Measurements from ENCODE around the gene ITIH1. TPM values are rescaled to one million over a fixed set of nuclear protein-coding genes. Genes with fewer than 3 reads are reported as not detected.

ITIH1 gene
- total RNA-seq, 6 experiments from 2014 or later = 376 to 1,846 (median 1,201) TPM

DNA sequence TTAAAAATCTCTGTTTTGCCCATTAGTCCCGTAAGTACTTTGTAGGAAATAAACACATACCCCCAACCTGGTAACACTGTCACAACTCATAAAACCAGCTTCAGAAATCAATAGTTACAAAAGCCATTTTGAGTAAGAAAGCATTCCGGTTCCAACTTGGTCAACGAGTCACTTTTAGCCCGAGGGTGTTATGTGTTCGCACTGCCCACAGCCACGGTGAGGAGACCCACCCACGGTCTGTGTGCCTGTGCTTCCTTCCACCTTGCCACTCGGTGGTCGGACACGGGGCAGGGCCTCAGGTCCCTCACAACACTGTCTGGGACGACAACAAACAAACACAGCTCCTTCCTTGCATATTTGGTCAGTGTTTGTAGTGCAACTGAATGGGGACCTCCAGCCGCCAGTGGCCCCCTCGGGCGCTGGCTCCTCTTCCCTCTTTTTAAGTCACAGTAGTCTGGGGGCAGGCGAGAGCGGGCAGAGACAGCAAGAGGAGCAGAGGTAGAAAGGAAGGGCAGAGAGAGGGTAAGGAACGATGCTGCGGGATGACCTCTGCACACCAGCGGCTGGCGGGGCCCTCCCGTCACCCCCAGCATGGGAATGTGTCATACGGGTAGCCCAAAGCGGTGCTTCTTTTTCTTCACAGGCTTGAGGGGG is 62.6 kb downstream of the ITIH1 start:
- H3K4me3 ChIP-seq = no peak overlapping the region
- TF ChIP-seq CTCF (IDR thresholded peaks at IDR 0.05) = no peak
- no peak for TF ChIP-seq POLR2A (IDR thresholded peaks at IDR 0.05)
- H3K27ac ChIP-seq = peak overlapping the region in 1 of 3 donors; percentile 49
- peaks cover 0 to 65% (median 23%) of the 10 kb centered on the region in 4 donors for H3K4me1 ChIP-seq
- DNase-seq = peak; percentile 20 to 50 (median 41)
- H3K36me3 ChIP-seq = peaks cover 0 to 8% (median 0%) of the 10 kb centered on the region in 4 donors
- intact Hi-C loops (cut with DNase I) = no loop called here
- 55% methylated on average over 11 of the region's 23 CpGs for WGBS (ENCODE audit: insufficient coverage, low coverage, low lambda C conversion rate, missing lambda C conversion rate)
- no peaks in the 10 kb centered on the region for H3K9me3 ChIP-seq
- H3K27me3 ChIP-seq = no peaks in the 10 kb centered on the region
- no peak for ATAC-seq

- TF ChIP-seq CTCF (IDR thresholded peaks at IDR 0.05) (no peak), POLR2A (IDR thresholded peaks at IDR 0.05) (no peak)
- Histone ChIP-seq H3K4me1 (peaks cover 2 to 74% (median 27%) of the 10 kb centered on the region in 4 donors), H3K4me3 (no peak overlapping the region), H3K27ac (peak overlapping the region in 1 of 3 donors; percentile 96), H3K36me3 (peaks cover 0 to 2% (median 0%) of the 10 kb centered on the region in 4 donors), H3K9me3 (no peaks in the 10 kb centered on the region), H3K27me3 (no peaks in the 10 kb centered on the region)
- ATAC-seq (no peak), DNase-seq (peak in 1 of 3 donors; percentile 46)
- WGBS (ENCODE audit: insufficient coverage, low coverage, low lambda C conversion rate, missing lambda C conversion rate) = 92% methylated on average over 5 of the region's 12 CpGs
- intact Hi-C loops (cut with DNase I) = no loop called here
Measured at GRCh38 chr3:52841211-52841980, 64.0 kb downstream of the ITIH1 start.

Small RNAs within 50 kb of the gene (small RNA-seq; reads per million reads assigned to genes)
- 0 reads per million in 2 experiments for gene AC006254.2
- gene MUSTN1 = 0 reads per million in 2 experiments

Other genes with a start within 250 kb of the ITIH1 start
- 10 to 100 TPM in 1 of 6 experiments, 1 to 10 TPM in 5; 1.1 to 12.5 (median 3.9) TPM for gene NT5DC2, start 243.7 kb upstream of the ITIH1 start, total RNA-seq
- 1 to 10 TPM in 5 of 6 experiments, under 1 TPM in 1; 0.81 to 8.3 (median 4.3) TPM for gene UQCC5, start 241.0 kb upstream of the ITIH1 start, total RNA-seq
- gene PBRM1, start 91.7 kb upstream of the ITIH1 start, total RNA-seq = 10 to 100 TPM; 17.1 to 36.4 (median 27.2) TPM
- 10 to 100 TPM; 20.0 to 86.2 (median 41.7) TPM for gene GNL3, start 91.6 kb upstream of the ITIH1 start, total RNA-seq
- 10 to 100 TPM; 23.0 to 63.1 (median 46.9) TPM for gene GLT8D1, start 71.8 kb upstream of the ITIH1 start, total RNA-seq
- gene SPCS1, start 71.5 kb upstream of the ITIH1 start, total RNA-seq = 100 to 1,000 TPM in 3 of 6 experiments, 10 to 100 TPM in 3; 60.7 to 193 (median 94.1) TPM
- gene NEK4, start 6.7 kb upstream of the ITIH1 start, total RNA-seq = 10 to 100 TPM in 5 of 6 experiments, 1 to 10 TPM in 1; 7.3 to 18.9 (median 14.8) TPM
- gene ITIH3, start 17.2 kb downstream of the ITIH1 start, total RNA-seq = 1,000 to 10,000 TPM in 3 of 6 experiments, 100 to 1,000 TPM in 3; 742 to 1,822 (median 982) TPM
- 1,000 to 10,000 TPM; 1,573 to 4,137 (median 3,531) TPM for gene ITIH4, start 53.1 kb downstream of the ITIH1 start, total RNA-seq
- gene MUSTN1, start 57.4 kb downstream of the ITIH1 start, total RNA-seq = 1 to 10 TPM in 3 of 6 experiments, under 1 TPM in 1, not detected in 2; 0.59 to 9.9 (median 5.7) TPM
- 10 to 100 TPM; 17.4 to 48.5 (median 33.8) TPM for gene STIMATE, start 119.9 kb downstream of the ITIH1 start, total RNA-seq

All from right lobe of liver (tissue), 6 donors.